GM19328 (cell line): ENCODE data around the gene ZBTB8A.

Experiments
- ATAC-seq: cut with Tn5 transposase; IDR thresholded peaks from one replicate; pipeline ENCODE4 v1.9.1; 2021; ENCODE audit warnings: mild to moderate bottlenecking, moderate library complexity; ENCODE audit not compliant: unreplicated experiment

ZBTB8A gene

GRCh38 chr1:32651461-32652073 lies 112.3 kb downstream of the ZBTB8A start:
- no peak for ATAC-seq

GRCh38 chr1:32652244-32652962 lies 113.2 kb downstream of the ZBTB8A start:
- no peak for ATAC-seq
